T-helper 22 cell (primary cell): ENCODE measurements around the gene MDGA2.
"Not testable (repeated sequence)": the region's sequence is repeated elsewhere in the genome, so short reads cannot be mapped to it uniquely, and the experiment has no call there.

Source experiments
- DNase-seq: peaks from one replicate; pipeline ENCODE4 v3.0.0-alpha.2; 2020; ENCODE audit warnings: low read depth

MDGA2 gene

DNA sequence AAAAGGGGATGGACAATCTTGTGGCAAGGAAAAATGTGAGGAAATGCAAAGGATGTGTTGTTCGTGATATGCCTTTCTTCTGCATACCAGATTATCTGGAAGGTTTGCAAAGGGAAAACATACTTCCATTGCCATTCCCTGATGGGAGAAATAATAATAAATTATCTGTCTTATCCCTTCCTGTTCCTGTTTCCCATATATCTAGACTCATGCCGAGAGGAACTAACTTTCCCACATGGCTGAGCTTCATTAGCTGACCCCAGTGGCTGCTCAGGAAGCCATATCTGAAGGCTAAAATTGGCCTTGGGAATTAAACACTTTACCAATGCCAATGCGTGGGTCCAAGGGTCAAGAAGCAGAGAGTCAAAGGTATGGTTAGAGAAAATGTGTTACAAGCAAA, 439.8 kb downstream of the MDGA2 start:
- no peak for DNase-seq

DNA sequence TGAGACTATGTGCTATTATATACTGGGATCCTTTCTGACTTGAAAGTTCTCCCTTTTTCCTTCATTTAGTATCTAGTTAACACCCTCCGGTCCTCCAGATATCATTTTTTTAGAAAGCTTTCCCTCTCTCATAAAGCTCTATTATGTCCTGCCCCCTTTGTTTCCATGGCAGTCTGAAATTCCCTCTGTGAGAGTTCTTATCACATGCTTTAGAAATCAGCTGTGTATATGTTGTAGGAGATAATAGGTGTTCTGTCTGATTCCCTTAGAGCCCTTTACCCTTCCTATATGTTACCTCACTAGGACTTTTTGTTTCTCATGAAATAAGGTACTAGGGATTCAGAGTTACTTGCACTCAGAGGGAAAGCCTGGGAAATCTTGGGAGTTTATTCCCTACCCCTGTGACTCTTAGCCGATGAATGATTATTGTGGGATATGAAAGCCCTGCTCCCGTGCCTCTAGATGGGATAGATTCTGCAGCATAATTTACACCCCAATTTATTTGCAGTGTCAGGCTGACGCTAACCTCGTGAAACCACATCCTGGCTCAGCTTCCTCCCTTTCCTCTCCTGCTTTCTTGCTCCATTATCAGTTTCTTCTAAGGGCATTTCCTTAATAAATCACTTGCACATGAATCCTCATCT, 448.4 kb downstream of the MDGA2 start:
- DNase-seq = no peak

DNA sequence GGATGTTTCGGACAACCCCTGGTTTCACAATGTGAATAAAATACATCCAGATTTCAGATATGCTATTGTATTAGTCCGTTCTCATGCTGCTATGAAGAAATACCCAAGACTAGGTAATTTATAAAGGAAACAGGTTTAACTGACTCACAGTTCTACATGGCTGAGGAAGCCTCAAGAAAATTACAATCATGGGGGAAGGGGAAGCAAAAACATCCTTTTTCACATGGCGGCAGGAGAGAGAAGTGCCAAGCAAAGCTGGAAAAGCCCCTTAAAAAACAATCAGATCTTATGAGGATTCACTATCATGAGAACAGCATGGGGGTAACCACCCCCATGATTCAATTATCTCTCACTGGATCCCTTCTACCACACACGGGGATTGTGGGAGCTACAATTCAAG, 451.7 kb downstream of the MDGA2 start:
- DNase-seq = no peak

GRCh38 chr14:47220096-47220495, 455.3 kb downstream of the MDGA2 start:
- DNase-seq = no peak

- no peak for DNase-seq
Measured at GRCh38 chr14:47211263-47211662, 464.1 kb downstream of the MDGA2 start.

DNA sequence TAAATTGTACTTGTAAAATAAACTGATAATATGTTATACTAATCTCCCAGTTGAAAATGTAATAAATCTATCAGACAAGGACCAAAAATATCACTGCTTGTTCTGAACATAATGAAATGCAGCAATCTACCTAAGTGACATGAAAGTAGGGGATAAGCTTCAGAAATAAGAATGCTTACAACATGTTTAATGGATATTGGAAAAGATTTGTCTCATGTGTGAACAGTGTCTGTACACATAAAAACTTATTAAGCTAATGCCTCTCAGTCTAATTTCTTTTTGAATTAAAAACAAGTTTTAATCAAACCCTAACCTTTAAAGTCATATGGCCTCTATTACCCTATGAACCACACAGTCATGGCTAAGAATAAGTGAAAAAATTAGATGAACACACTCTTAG, 465.3 kb downstream of the MDGA2 start:
- DNase-seq = no peak

DNA sequence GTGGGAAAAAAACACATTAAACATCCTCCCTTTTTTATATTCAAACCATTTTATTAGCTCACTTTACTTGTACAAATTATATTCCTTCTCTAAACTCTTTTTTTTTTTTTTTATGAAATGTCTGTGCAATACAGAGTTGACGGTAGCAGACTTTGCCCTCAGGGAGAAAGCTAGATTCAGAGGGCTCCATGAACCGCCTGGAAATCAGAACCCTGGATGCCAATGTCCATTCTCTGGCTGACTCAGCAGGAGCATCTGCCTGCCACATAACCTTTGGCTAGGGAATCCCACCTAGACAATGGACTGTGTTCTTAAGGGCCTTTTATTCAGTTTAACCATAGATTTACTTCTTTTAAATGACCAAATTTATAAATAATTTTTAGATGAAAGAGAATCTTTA, 467.0 kb downstream of the MDGA2 start:
- no peak for DNase-seq

- DNase-seq = no peak
Measured at GRCh38 chr14:47207617-47208016, 467.8 kb downstream of the MDGA2 start.

- no peak for DNase-seq
Measured at GRCh38 chr14:47200740-47201139, 474.7 kb downstream of the MDGA2 start.

DNA sequence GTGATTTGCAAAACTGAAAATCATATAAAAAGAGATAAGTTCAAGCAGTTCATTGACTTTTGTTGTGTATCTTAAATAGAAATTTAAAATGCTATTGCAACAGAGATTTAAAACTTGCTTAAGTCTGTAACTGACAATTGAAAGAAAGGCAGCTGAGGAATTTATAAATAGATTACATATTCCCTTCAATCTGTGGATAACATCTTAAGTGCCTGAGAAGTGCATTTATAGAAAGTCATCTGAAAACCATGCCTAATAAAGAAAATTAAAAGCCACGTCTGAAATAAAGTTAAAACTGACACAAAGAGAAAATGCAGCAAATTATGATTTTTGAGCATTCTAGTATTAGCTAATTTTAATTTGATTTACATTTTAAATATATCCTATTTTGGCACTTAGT, 479.8 kb downstream of the MDGA2 start:
- DNase-seq = no peak

DNA sequence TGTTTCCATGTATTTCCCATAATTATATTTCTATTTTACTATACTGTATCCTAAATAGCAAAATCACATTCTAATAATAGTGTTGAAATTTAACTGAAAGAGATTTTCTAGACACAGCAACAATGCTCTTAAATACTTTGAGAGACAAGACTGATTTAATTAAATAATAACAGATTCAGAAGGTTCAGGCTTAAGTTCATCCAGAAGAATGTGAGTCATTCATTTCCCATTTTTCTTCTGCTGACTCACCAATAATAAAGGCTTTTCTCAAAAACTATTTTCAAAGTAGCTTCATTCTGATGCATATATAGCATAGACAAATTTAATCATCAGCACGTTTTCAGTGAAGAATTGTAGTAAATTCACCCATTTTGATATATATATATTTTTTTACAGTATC, 481.4 kb downstream of the MDGA2 start:
- DNase-seq = no peak

- DNase-seq = not testable (repeated sequence)
Measured at GRCh38 chr14:47192203-47192602, 483.2 kb downstream of the MDGA2 start.

- no peak for DNase-seq
Measured at GRCh38 chr14:47191700-47192099, 483.7 kb downstream of the MDGA2 start.

- DNase-seq = no peak
Measured at GRCh38 chr14:47189911-47190484, 485.4 kb downstream of the MDGA2 start.

DNA sequence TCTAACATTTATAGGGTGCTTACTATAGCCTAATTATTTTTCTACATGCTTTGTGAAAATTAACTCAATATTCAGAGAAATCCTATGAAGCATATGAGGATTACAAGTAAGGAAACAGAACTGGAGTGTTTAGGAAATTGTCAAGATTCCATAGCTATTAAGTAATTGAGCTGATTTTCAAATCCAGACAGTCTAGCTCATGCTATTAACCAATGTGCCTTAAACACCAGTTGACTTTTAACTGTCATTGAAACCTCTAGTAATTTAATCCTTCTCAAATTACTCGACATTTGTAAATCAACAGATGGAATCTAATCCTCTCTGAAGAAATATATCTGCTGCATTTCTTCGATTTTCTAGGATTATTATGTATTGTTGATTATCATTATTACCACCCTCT, 488.9 kb downstream of the MDGA2 start:
- no peak for DNase-seq

- DNase-seq = no peak
Measured at GRCh38 chr14:47179906-47180305, 495.5 kb downstream of the MDGA2 start.

DNA sequence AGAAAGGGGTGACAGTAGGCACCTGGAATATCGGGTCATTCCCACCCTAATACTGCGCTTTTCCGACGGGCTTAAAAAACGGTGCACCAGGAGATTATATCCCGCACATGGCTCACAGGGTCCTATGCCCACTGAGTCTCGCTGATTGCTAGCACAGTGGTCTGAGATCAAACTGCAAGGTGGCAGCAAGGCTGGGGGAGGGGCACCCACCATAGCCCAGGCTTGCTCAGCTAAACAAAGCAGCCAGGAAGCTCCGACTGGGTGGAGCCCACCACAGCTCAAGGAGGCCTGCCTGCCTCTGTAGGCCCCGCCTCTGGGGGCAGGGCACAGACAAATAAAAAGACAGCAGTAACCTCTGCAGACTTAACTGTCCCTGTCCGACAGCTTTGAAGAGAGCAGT, 503.5 kb downstream of the MDGA2 start:
- not testable (repeated sequence) for DNase-seq

DNA sequence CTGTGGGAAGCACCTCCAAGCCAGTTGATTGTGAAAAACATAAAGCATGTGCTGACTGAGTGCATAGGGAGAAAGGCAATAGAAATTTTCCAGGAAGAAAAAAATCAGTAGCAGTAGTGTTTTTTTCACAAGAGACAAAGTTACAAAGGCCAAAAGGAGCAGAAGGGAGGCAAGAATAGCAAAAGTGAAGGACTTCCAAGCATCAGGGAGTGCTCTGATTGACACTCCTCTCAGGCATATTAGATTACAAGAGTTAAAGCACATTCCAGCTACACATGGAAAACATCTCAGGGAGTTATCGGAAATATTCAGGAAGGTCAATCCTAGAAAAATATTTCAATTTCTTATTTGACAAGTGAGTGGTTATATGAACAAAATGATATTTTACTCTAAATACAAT, 508.0 kb downstream of the MDGA2 start:
- no peak for DNase-seq

- no peak for DNase-seq
Measured at GRCh38 chr14:47155395-47155794, 520.0 kb downstream of the MDGA2 start.

GRCh38 chr14:47154276-47154797, 521.1 kb downstream of the MDGA2 start:
- DNase-seq = no peak

DNA sequence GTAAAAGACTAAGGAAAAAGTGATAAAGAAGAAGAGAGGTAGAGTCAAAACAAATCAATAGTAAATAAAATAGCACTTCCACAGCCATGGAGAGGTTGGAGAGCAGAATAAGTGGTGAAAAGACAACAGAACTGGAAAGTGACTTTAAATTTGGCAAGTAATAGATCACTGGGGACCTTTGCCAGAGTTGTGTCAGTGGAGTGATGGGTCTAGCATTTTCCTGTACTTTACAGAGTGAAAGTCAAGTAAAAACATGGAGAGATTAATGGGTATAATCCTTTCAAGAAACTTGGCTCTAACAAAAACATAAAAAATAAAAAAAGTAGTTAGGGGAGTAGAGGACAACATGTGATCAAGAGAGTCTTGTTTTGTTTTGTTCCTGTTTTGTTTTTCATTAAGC, 521.7 kb downstream of the MDGA2 start:
- DNase-seq = no peak

- no peak for DNase-seq
Measured at GRCh38 chr14:47150267-47150666, 525.1 kb downstream of the MDGA2 start.

DNA sequence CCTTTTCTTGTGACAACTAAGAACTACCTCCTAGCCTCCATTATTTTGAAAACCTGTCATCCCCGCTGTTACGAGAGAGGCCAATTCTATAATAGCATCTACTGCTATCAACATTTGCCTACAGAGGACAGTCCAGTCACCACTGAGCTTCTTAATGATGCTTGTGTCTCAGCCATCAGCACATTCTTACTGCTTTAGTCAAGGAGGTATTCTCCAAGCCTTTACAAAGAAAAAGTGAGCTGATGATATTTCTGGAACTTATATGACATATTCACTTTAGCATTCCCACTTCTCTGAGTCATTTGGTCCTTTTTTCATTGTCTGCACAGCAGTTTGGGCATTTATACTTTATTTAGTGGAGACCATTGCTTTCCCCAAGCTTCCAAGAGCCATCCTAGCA, 526.1 kb downstream of the MDGA2 start:
- no peak for DNase-seq

DNA sequence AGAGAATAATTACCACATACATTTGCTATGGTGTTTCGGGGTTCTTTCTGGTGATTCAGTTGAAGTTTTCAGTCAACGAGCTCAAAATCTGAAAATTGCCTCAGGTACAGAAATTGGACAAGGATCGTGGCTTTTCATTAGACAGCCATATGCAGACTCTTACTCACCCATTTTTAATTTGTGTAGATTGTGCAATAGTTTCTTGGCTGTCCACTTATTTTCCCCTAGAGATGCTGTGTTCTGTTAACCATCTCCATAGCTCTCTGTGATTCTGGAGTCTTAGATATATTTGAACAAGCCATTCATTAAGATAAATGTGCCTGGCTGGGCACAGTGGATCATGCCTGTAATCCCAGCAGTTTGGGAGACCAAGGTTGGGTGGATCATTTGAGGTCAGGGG, 526.7 kb downstream of the MDGA2 start:
- DNase-seq = no peak
